ENCODE results near the gene POTEF.
"Not testable (repeated sequence)": the region's sequence is repeated elsewhere in the genome, so short reads cannot be mapped to it uniquely, and the experiment has no call there.

POTEF gene

GRCh38 chr2:130129120-130129829, at the start of gene POTEF:
POTEF (minus strand) TSS chr2:130129222; CDS start chr2:130120515, 8,707 bp downstream.
- peak in 1 of 2 experiments; percentile 53 for DNase-seq

- not testable (repeated sequence) for DNase-seq
These were observed 45.8 kb upstream of the POTEF start for GRCh38 chr2:130174866-130175265.

- no peak for DNase-seq
These were observed 40.9 kb upstream of the POTEF start for GRCh38 chr2:130169896-130170295.

DNA sequence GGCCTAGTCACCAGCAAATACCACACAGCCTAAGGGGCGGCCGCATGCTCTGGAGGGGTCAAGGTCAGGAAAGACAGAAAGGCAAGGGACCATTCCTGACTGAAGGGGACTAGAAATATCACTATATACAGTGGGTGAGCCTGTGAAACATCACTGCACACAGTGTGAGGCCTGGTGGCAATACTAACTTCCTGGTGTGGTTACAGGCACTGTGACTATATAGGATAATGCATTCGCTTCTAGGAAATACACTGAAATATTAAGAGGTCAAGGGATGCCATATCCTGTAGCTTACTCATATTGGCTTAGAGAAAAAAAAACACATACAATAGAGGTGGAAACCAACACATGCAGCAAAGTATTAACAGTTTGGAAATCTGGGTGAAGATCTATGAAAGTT, 40.1 kb upstream of the POTEF start:
- DNase-seq = not testable (repeated sequence)

GRCh38 chr2:130166611-130167010, 37.6 kb upstream of the POTEF start:
- DNase-seq = not testable (repeated sequence)

DNA sequence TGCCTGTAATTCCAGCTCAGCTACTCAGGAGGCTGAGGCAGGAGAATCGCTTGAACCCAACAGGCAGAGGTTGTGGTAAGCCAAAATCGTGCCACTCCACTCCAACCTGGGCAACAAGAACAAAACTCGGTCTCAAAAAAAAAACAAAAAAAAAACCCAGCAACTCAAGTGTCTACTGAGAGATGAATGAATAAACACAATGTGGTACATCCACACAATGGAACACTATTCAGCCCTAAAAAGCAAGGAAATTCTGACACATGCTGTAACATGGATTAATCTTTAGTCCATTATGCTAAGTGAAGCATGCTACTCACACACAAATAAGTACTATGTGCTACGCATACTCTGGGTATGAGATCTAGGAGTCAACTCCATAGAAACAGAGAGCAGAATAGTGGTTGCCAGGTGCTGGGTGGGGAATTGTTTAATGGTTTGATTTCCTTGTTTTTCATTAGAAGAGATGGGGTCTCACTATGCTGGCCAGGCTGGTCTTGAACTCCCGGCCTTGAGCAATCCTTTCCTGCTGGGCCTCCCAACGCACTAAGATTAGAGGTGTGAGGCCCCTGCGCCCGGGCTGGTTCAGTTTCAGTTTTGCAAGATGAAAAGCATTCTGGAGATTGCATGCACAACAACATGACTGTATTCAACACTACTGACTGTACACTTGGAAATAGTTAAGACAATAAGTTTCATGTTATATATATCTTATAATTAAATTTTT, 36.4 kb upstream of the POTEF start:
- DNase-seq = no peak

GRCh38 chr2:130162968-130163367, 33.9 kb upstream of the POTEF start:
- DNase-seq = no peak

DNA sequence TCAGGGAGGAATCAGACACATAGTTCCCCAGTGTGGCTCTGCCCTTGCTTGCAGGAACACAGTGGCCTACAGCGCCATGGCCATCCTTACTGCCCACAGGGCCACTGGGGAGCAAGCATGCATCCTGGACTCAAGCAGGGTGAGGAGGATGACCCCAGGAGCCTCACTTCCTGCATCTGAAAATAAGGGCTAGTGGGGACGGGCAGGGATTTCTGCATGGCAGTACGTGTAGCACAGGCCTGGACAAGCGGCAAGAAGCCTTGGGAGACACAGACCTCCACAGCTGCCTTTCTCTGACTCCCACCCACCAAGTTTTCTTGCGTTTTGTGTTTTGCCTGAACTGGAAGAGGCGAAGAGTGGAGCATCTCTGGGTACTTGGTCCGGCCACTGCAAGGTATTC, 33.5 kb upstream of the POTEF start:
- not testable (repeated sequence) for DNase-seq

DNA sequence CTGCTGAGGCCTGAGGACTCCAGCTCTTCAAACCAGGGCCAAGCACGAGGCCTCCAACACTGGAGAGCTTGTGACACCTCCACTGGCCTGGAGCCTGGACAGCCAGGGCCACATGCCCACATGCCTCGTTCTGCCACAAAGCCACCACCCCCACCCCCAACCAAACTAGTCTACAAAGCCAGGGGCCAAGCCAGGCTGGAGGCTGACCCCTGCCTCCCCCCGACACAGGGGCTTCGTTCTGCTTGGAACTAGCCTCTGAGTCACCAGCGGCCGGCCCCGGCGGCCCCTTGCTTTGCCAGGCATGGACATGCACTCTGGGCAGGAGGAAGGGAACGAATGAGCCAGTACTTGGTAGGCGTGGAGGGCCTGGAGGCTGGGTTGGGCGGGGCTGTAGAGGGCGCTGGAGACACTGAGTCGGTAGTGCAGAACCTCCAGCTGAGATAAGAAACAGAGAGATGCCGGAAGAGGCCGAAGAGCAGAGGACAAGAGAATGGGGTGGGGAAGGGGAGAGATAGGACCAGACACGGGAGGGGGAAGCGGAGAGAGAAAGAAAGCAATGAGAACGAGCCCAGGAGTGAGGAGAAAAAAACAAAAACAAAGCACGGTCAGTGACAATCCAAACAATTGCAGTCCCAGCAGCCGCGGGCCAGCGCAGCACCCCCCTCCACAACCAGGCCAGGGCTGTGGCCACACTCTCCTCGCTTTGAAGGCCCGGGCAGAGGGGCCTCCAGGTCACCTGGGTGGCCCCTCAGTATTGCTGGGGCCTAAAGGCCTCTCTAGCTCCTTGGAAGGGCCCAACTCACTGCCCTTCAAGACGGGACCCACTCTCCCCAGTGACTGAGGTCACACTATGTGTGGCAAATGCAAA, 32.0 kb upstream of the POTEF start:
- DNase-seq = not testable (repeated sequence)

- DNase-seq = no peak
These were observed 31.1 kb upstream of the POTEF start for GRCh38 chr2:130160131-130160530.

DNA sequence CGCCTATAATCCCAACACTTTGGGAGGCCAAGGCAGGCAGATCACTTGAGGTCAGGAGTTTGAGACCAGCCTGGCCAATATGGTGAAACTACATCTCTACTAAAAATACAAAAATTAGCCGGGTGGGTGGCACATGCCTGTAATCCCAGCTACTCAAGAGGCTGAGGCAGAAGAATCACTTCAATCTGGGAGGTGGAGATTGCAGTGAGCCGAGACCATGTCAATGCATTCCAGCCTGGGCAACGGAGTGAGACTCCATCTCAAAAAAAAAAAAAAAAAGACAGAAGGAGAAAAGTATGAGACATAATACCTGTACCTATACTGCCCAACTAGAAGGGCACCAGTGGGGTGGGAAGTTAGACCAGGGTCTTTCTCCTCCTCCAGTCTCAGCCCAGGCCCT, 30.4 kb upstream of the POTEF start:
- not testable (repeated sequence) for DNase-seq

GRCh38 chr2:130158631-130159030, 29.6 kb upstream of the POTEF start:
- no peak for DNase-seq

DNA sequence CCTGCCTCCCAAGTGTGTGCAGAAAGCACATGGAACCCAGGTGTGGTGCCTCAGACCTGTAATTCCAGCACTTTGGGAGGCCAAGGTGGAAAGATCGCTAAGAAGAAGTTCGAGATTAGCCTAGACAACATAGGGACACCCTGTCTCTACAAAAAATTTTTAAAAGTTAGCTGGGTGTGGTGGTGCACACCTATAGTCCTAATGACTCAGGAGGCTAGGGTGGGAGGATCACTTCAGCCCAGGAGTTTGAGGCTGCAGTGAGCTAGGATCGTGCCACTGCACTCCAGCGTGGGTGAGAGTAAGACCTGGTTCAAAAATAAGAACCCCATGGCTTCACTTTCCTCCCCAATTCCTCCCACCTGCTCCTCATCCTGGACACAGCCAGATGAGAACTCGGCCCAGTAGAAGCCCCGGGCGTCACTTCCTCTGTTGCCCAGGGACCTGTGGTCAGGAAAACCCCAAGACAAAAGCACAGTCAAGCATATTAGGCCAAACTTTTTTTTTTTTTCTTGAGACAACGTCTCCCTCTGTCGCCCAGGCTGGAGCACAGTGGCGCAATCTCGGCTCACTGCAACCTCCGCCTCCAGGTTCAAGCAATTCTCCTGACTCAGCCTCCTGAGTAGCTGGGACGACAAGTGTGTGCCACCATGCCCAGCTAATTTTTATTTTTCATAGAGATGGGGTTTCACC, 28.9 kb upstream of the POTEF start:
- not testable (repeated sequence) for DNase-seq

- not testable (repeated sequence) for DNase-seq
These were observed 28.3 kb upstream of the POTEF start for GRCh38 chr2:130157354-130157753.

DNA sequence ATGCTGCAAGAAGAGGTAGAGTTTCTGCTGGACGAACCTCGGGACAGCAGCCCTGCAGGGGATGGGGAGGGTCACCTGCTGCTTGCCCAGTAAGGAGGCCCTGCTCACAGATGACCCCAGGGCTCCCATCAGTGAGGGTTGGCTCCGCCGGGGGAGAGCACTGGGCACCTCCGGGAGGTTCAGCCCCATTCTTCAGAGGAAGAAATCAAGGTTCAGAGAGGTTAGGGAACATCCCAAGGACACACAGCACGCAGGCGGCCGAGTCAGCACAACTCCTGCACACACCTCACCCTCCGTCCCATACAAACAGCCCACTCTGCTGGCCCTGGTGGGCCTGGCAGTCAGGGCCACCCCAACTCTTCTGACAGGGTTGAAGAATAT, 27.6 kb upstream of the POTEF start:
- DNase-seq = no peak

- peak; percentile 34 to 41 for DNase-seq
These were observed 27.1 kb upstream of the POTEF start for GRCh38 chr2:130155956-130156623.

DNA sequence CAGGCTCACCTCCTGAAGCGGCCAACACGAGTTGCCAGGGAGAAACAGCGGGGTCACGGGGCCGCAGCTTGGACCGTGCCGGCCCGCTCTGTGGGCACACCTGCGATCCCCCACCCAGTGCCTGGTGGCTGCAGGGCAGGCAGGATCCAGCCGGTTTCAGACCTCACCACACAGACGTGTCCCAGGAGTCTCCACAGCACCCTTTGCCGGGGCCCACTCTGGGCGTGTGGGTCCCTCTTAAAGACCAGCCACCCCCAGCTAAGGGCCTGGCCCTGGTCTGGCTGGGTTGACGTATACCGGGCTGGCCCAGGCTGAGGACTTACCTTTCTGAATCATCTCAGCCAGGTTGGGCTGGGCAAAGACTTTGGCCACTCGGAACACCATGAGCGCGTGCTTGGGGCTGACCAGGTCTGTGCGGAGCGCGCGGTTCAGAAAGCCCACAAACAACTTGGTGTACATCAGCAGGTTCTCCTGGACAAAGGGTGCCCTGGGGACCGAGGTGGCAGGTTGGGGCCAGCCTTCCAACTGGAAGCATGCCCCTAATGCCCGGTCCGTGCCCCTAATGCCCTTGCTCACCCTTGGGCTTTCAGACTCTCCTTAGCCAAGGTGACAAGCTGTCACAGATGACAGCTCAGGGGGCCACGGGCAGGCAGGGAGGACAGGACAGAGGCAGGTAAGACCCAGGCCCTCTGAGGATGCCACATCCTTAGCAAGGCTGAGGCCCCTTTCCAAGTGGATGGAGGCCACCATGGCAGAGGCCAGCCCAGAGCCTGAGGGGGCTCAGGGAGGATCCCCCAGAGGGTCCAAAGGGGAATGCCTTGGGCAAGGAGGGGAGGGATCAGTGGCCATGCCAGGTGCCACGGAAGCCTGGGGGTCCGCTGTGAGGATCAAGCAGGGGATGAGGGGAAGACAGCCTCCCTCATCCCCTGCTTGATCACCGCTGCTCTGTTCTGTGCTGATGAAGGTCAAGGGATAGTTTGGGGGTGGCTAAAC, 26.0 kb upstream of the POTEF start:
- DNase-seq = no peak

DNA sequence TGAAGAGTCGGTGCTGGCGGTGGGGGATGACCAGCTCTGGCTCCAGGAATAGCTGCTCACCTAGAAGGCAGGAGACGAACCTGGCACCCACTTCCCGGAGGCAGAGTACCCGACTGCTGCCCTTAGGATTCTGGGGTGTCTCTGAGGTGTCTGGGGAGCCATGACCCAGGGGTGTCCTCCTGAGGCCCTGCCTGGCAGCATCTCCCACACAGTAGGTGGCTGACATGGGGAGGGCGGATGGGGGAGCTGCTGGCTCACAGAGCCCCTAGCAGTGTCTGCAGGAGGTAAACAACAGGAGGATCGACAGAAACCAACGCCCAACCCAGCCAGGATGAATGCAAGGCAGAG, 25.4 kb upstream of the POTEF start:
- not testable (repeated sequence) for DNase-seq

- DNase-seq = not testable (repeated sequence)
These were observed 24.9 kb upstream of the POTEF start for GRCh38 chr2:130153721-130154422.
